ENCODE measurements around the gene EPHB1. TPM values are rescaled to one million over a fixed set of nuclear protein-coding genes. Genes with fewer than 3 reads are reported as not detected.

Gene EPHB1
- polyA plus RNA-seq, 1 donor from 2014 or later, result 18.7 TPM

DNA sequence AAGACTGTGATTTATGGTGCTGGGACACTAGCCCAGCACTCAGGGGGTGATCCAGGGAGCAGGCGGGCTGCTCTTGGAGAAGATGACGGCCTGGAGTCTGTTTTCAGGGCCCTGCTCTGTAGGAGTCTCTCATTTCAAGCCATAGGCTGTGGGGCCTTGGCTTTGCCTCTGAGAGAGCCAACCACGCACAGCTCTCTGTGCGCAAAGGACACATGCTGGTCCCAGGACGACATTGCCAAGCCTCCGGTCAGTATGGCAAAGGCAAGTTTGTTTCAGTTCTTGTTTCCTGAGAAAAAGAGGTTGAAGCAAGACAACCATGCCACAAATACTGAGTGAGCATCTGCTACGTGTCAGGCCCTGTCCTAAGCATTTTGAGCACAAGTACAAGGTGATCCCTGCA, 197.1 kb downstream of the EPHB1 start:
- Histone ChIP-seq H2AFZ (ENCODE audit: low read depth, low read length) (no peak overlapping the region), H3K9me3 (ENCODE audit: low read length) (no peaks in the 10 kb centered on the region), H3K9me2 (ENCODE audit: insufficient read depth, low read length) (no peaks in the 10 kb centered on the region), H3K36me3 (ENCODE audit: insufficient read depth, low read length) (no peaks in the 10 kb centered on the region), H3K79me2 (replicated peaks; ENCODE audit: insufficient read depth, low read length) (no peaks in the 10 kb centered on the region), H3K27ac (ENCODE audit: low read length) (no peak overlapping the region), H4K20me1 (ENCODE audit: insufficient read depth) (no peaks in the 10 kb centered on the region), H3K4me3 (ENCODE audit: low read length) (no peak overlapping the region), H3K27me3 (ENCODE audit: insufficient read depth, low read depth, low read length) (no peaks in the 10 kb centered on the region), H3K4me2 (ENCODE audit: low read length) (no peak overlapping the region), H3F3A (ENCODE audit: insufficient read depth, low read length, poor library complexity, severe bottlenecking) (no peaks in the 10 kb centered on the region), H3K9ac (ENCODE audit: low read length) (no peak overlapping the region)
- no peak for TF ChIP-seq POLR2AphosphoS5 (IDR thresholded peaks at IDR 0.05)
- no peak for TF ChIP-seq SMC3 (conservative IDR thresholded peaks at IDR 0.05; ENCODE audit: poor library complexity)
- TF ChIP-seq, protein P1, sequence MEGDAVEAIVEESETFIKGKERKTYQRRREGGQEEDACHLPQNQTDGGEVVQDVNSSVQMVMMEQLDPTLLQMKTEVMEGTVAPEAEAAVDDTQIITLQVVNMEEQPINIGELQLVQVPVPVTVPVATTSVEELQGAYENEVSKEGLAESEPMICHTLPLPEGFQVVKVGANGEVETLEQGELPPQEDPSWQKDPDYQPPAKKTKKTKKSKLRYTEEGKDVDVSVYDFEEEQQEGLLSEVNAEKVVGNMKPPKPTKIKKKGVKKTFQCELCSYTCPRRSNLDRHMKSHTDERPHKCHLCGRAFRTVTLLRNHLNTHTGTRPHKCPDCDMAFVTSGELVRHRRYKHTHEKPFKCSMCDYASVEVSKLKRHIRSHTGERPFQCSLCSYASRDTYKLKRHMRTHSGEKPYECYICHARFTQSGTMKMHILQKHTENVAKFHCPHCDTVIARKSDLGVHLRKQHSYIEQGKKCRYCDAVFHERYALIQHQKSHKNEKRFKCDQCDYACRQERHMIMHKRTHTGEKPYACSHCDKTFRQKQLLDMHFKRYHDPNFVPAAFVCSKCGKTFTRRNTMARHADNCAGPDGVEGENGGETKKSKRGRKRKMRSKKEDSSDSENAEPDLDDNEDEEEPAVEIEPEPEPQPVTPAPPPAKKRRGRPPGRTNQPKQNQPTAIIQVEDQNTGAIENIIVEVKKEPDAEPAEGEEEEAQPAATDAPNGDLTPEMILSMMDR (IDR thresholded peaks at IDR 0.05; ENCODE audit: poor library complexity, severe bottlenecking), result no peak
- no peak for TF ChIP-seq RAD21 (conservative IDR thresholded peaks at IDR 0.05)
- TF ChIP-seq TAF1 (IDR thresholded peaks at IDR 0.05; ENCODE audit: low read depth), result no peak
- no peak for TF ChIP-seq MXI1 (conservative IDR thresholded peaks at IDR 0.05; ENCODE audit: poor library complexity, severe bottlenecking)
- TF ChIP-seq EZH2 (IDR thresholded peaks at IDR 0.05; ENCODE audit: borderline replicate concordance, insufficient read depth, low read length, poor library complexity, severe bottlenecking), result no peak

DNA sequence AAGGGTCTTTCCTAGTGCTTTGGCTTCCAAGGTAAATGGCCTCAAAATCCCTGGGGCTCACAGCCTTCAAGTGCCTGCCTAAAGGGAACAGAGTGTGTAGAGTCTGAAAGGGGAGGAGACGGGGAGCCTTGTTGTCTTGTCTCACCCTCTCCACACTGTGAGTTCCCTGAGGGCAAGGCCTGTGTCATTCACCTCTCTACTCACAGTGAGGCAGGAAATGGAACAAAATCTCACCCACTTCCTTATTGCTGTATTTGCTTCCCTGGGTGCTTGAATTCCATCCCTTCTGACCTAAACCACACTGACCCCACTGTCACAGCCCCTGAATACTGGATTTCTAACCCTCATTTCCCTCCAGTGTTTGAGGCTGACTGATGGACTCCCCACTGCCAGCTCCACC, 197.5 kb downstream of the EPHB1 start:
- TF ChIP-seq POLR2AphosphoS5 (IDR thresholded peaks at IDR 0.05) (no peak), EZH2 (IDR thresholded peaks at IDR 0.05; ENCODE audit: borderline replicate concordance, insufficient read depth, low read length, poor library complexity, severe bottlenecking) (no peak), EP300 (conservative IDR thresholded peaks at IDR 0.05; ENCODE audit: poor library complexity, severe bottlenecking) (no peak), MXI1 (conservative IDR thresholded peaks at IDR 0.05; ENCODE audit: poor library complexity, severe bottlenecking) (no peak), TAF1 (IDR thresholded peaks at IDR 0.05; ENCODE audit: low read depth) (no peak), RAD21 (conservative IDR thresholded peaks at IDR 0.05) (no peak), SMC3 (conservative IDR thresholded peaks at IDR 0.05; ENCODE audit: poor library complexity) (no peak)
- TF ChIP-seq, protein P2, sequence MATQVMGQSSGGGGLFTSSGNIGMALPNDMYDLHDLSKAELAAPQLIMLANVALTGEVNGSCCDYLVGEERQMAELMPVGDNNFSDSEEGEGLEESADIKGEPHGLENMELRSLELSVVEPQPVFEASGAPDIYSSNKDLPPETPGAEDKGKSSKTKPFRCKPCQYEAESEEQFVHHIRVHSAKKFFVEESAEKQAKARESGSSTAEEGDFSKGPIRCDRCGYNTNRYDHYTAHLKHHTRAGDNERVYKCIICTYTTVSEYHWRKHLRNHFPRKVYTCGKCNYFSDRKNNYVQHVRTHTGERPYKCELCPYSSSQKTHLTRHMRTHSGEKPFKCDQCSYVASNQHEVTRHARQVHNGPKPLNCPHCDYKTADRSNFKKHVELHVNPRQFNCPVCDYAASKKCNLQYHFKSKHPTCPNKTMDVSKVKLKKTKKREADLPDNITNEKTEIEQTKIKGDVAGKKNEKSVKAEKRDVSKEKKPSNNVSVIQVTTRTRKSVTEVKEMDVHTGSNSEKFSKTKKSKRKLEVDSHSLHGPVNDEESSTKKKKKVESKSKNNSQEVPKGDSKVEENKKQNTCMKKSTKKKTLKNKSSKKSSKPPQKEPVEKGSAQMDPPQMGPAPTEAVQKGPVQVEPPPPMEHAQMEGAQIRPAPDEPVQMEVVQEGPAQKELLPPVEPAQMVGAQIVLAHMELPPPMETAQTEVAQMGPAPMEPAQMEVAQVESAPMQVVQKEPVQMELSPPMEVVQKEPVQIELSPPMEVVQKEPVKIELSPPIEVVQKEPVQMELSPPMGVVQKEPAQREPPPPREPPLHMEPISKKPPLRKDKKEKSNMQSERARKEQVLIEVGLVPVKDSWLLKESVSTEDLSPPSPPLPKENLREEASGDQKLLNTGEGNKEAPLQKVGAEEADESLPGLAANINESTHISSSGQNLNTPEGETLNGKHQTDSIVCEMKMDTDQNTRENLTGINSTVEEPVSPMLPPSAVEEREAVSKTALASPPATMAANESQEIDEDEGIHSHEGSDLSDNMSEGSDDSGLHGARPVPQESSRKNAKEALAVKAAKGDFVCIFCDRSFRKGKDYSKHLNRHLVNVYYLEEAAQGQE (IDR thresholded peaks at IDR 0.05; ENCODE audit: borderline replicate concordance), result no peak
- TF ChIP-seq, protein P1 (IDR thresholded peaks at IDR 0.05; ENCODE audit: poor library complexity, severe bottlenecking), result no peak
- Histone ChIP-seq H3K9me3 (ENCODE audit: low read length) (no peaks in the 10 kb centered on the region), H3K4me3 (ENCODE audit: low read length) (no peak overlapping the region), H3K79me2 (replicated peaks; ENCODE audit: insufficient read depth, low read length) (no peaks in the 10 kb centered on the region), H3K4me2 (ENCODE audit: low read length) (no peak overlapping the region), H3F3A (ENCODE audit: insufficient read depth, low read length, poor library complexity, severe bottlenecking) (no peaks in the 10 kb centered on the region), H3K36me3 (ENCODE audit: insufficient read depth, low read length) (no peaks in the 10 kb centered on the region), H4K20me1 (ENCODE audit: insufficient read depth) (no peaks in the 10 kb centered on the region), H3K27me3 (ENCODE audit: insufficient read depth, low read depth, low read length) (no peaks in the 10 kb centered on the region), H2AFZ (ENCODE audit: low read depth, low read length) (no peak overlapping the region), H3K9ac (ENCODE audit: low read length) (no peak overlapping the region), H3K27ac (ENCODE audit: low read length) (no peak overlapping the region), H3K9me2 (ENCODE audit: insufficient read depth, low read length) (no peaks in the 10 kb centered on the region)
